IMR-90 (cell line): ENCODE data around the gene PRRG2. TPM values are rescaled to one million over a fixed set of nuclear protein-coding genes. Genes with fewer than 3 reads are reported as not detected.

Experiments
- ATAC-seq: fragments of 200-7000 bp; cut with Tn5 transposase; 2 replicates; pipeline ENCODE4 v1.9.1; 2020; ENCODE audit warnings: low read depth, mild to moderate bottlenecking, moderate library complexity
- BruUV-seq: library from RNA; stranded (reverse); fragments of 400-500 nt; replicated peaks from 2 replicates; lab custom pipeline; 2021; lab: Mats Ljungman, UMichigan
- CTCF ChIA-PET: fragments of 300-600 bp; formaldehyde crosslinking; extraction: SDS; loops from one replicate; lab custom pipeline; 2021; ENCODE audit warnings: antibody characterized with exemption; lab: Yijun Ruan, JAX
- POLR2A ChIA-PET: fragments of 300-600 bp; sonication (Branson Sonifier 250); formaldehyde crosslinking; loops from one replicate; lab custom pipeline; 2022; ENCODE audit warnings: antibody characterized with exemption; ENCODE audit not compliant: unreplicated experiment; lab: Charles Lee
- DNase-seq: peaks from one replicate; pipeline ENCODE4 v3.0.0; 2013
- H2AFZ ChIP-seq: replicated peaks from 2 replicates; pipeline ENCODE3; 2013; ENCODE audit warnings: low read length, mild to moderate bottlenecking; ENCODE audit not compliant: poor library complexity
- H2AK5ac ChIP-seq: 2 replicates; pipeline ENCODE4 v1.6.1; 2013; ENCODE audit warnings: low read depth, low read length, inconsistent platforms
- H2AK9ac ChIP-seq: replicated peaks from 2 replicates; pipeline ENCODE3; 2013; ENCODE audit warnings: mild to moderate bottlenecking, low read depth, low read length, moderate library complexity; ENCODE audit not compliant: poor library complexity
- H2BK120ac ChIP-seq: 2 replicates; pipeline ENCODE4 v1.6.1; 2013; ENCODE audit warnings: low read depth, low read length, inconsistent platforms
- H2BK15ac ChIP-seq: 3 replicates; pipeline ENCODE4 v1.6.1; 2013; ENCODE audit warnings: low read depth, low read length, inconsistent platforms
- H2BK20ac ChIP-seq: 2 replicates; pipeline ENCODE4 v1.6.1; 2013; ENCODE audit warnings: low read depth, mild to moderate bottlenecking, inconsistent platforms, low read length, moderate library complexity
- H2BK5ac ChIP-seq: 2 replicates; pipeline ENCODE4 v1.6.1; 2013; ENCODE audit warnings: mild to moderate bottlenecking, low read depth, low read length, inconsistent platforms; ENCODE audit not compliant: poor library complexity, severe bottlenecking
- H3K14ac ChIP-seq: replicated peaks from 2 replicates; pipeline ENCODE4 v1.6.1; 2013; ENCODE audit warnings: low read depth, low read length, inconsistent platforms
- H3K18ac ChIP-seq: 2 replicates; pipeline ENCODE4 v1.6.1; 2013; ENCODE audit warnings: low read depth, low read length, control low read depth
- H3K23ac ChIP-seq: 2 replicates; pipeline ENCODE4 v1.6.1; 2013; ENCODE audit warnings: low read depth, low read length, inconsistent platforms
- H3K27ac ChIP-seq: 2 replicates; pipeline ENCODE4 v1.5.1; 2013; ENCODE audit warnings: mild to moderate bottlenecking, control low read depth, low read length; ENCODE audit not compliant: insufficient read depth
- H3K27me3 ChIP-seq: 2 replicates; pipeline ENCODE4 v1.6.1; 2013; ENCODE audit warnings: low read length; ENCODE audit not compliant: control insufficient read depth, insufficient read depth
- H3K36me3 ChIP-seq: 2 replicates; pipeline ENCODE4 v1.6.1; 2013; ENCODE audit warnings: low read length, mixed read lengths; ENCODE audit not compliant: control insufficient read depth, insufficient read depth
- H3K4ac ChIP-seq: 2 replicates; pipeline ENCODE4 v1.6.1; 2013; ENCODE audit warnings: low read depth, low read length, inconsistent platforms
- H3K4me1 ChIP-seq: 2 replicates; pipeline ENCODE4 v1.6.1; 2013; ENCODE audit warnings: low read length, mixed read lengths; ENCODE audit not compliant: control insufficient read depth, insufficient read depth
- H3K4me2 ChIP-seq: 2 replicates; pipeline ENCODE4 v1.6.1; 2013; ENCODE audit warnings: low read depth, mild to moderate bottlenecking, control low read depth, low read length, moderate library complexity
- H3K4me3 ChIP-seq: 2 replicates; pipeline ENCODE4 v1.5.1; 2013; ENCODE audit warnings: low read depth, mild to moderate bottlenecking, control low read depth, low read length, moderate library complexity; ENCODE audit not compliant: insufficient read depth
- H3K56ac ChIP-seq: 2 replicates; pipeline ENCODE4 v1.6.1; 2013; ENCODE audit warnings: low read length, inconsistent platforms; ENCODE audit not compliant: insufficient read depth; ENCODE audit errors: extremely low read depth
- H3K79me1 ChIP-seq, 2 experiments: 2 replicates each; pipeline ENCODE4 v1.6.1; 2013; ENCODE audit warnings: low read length in 2 of 2, inconsistent platforms in 1 of 2, low read depth in 1 of 2
- H3K9ac ChIP-seq: 2 replicates; pipeline ENCODE4 v1.6.1; 2013; ENCODE audit warnings: low read depth, low read length, control low read depth
- H3K9me1 ChIP-seq: 2 replicates; pipeline ENCODE4 v1.6.1; 2013; ENCODE audit warnings: low read length, inconsistent platforms; ENCODE audit not compliant: insufficient read depth
- H3K9me3 ChIP-seq: 2 replicates; pipeline ENCODE4 v1.6.1; 2013; ENCODE audit warnings: low read length; ENCODE audit not compliant: control insufficient read depth, insufficient read depth
- H4K20me1 ChIP-seq: 2 replicates; pipeline ENCODE4 v1.6.1; 2013; ENCODE audit warnings: low read length, inconsistent platforms; ENCODE audit not compliant: insufficient read depth
- H4K5ac ChIP-seq: 2 replicates; pipeline ENCODE4 v1.6.1; 2013; ENCODE audit warnings: mild to moderate bottlenecking, low read depth, low read length, control low read depth
- H4K8ac ChIP-seq, 2 experiments: 2 replicates each; pipeline ENCODE4 v1.6.1; 2013; ENCODE audit warnings: low read depth in 2 of 2, low read length in 2 of 2, control low read depth in 1 of 2, inconsistent platforms in 1 of 2
- H4K91ac ChIP-seq: 2 replicates; pipeline ENCODE4 v1.6.1; 2013; ENCODE audit warnings: low read depth, low read length, inconsistent platforms; ENCODE audit not compliant: insufficient read depth
- BHLHE40 ChIP-seq: fragments of 150-350 bp; IDR thresholded peaks from 2 replicates; pipeline ENCODE4 v1.6.1; 2016; ENCODE audit warnings: mild to moderate bottlenecking, low read depth, low read length
- CEBPB ChIP-seq: IDR thresholded peaks from 2 replicates; pipeline ENCODE4 v1.6.1; 2012; ENCODE audit warnings: low read depth, low read length, improper control_type of control experiment
- FOS ChIP-seq: fragments of 150-350 bp; IDR thresholded peaks from 2 replicates; pipeline ENCODE4 v1.6.1; 2016; ENCODE audit warnings: low read depth, low read length
- MAFK ChIP-seq: IDR thresholded peaks from 2 replicates; pipeline ENCODE4 v1.6.1; 2012; ENCODE audit warnings: low read depth, low read length, improper control_type of control experiment
- MAZ ChIP-seq: IDR thresholded peaks from 2 replicates; pipeline ENCODE4 v1.6.1; 2012; ENCODE audit warnings: low read depth, mild to moderate bottlenecking, low read length, improper control_type of control experiment, moderate library complexity, borderline replicate concordance
- MXI1 ChIP-seq: IDR thresholded peaks from 2 replicates; pipeline ENCODE4 v1.6.1; 2012; ENCODE audit warnings: low read depth, mild to moderate bottlenecking, low read length, moderate library complexity, borderline replicate concordance
- NFE2L2 ChIP-seq: fragments of 150-350 bp; IDR thresholded peaks from 2 replicates; pipeline ENCODE4 v1.6.1; 2016; ENCODE audit warnings: low read depth, mild to moderate bottlenecking, low read length
- POLR2A ChIP-seq: IDR thresholded peaks from 2 replicates; pipeline ENCODE4 v1.6.1; 2012; ENCODE audit warnings: mild to moderate bottlenecking, low read depth, low read length
- RAD21 ChIP-seq: IDR thresholded peaks from 2 replicates; pipeline ENCODE4 v1.6.1; 2012; ENCODE audit warnings: low read length, improper control_type of control experiment
- RCOR1 ChIP-seq: IDR thresholded peaks from 2 replicates; pipeline ENCODE4 v1.6.1; 2012; ENCODE audit warnings: mild to moderate bottlenecking, low read length, improper control_type of control experiment; ENCODE audit not compliant: insufficient replicate concordance
- RFX5 ChIP-seq: IDR thresholded peaks from 2 replicates; pipeline ENCODE4 v1.8.0; 2012; ENCODE audit warnings: low read depth, mild to moderate bottlenecking, low read length, moderate library complexity
- SMC3 ChIP-seq: fragments of 150-350 bp; IDR thresholded peaks from 2 replicates; pipeline ENCODE4 v1.6.1; 2016; ENCODE audit warnings: low read depth, mild to moderate bottlenecking, antibody characterized with exemption, low read length, moderate library complexity
- WGBS, 2 experiments: methylation state at CpG; one replicate each; pipeline versions ENCODE4 v1.1.5 to v1.1.7; 2013; ENCODE audit warnings: missing lambda C conversion rate in 2 of 2; ENCODE audit not compliant: insufficient read length in 1 of 2; ENCODE audit errors: extremely low coverage in 2 of 2; 5-methylcytosine and 5-hydroxymethylcytosine counted together
- dilution Hi-C: fragments of 300-500 bp; cut with HindIII; formaldehyde crosslinking; loops from one replicate; pipeline ENCODE4 v1.14.3; 2018; ENCODE audit warnings: low sequenced_read_pairs; ENCODE audit not compliant: unreplicated experiment
- in situ Hi-C: fragments of 300-500 bp; cut with MboI; formaldehyde crosslinking; loops from 3 replicates; pipeline ENCODE4 v1.14.3; 2019; ENCODE audit warnings: low sequenced_read_pairs, inconsistent platforms, mixed read lengths
- intact Hi-C: fragments of 100-400 bp; cut with micrococcal nuclease; formaldehyde crosslinking; loops from 2 replicates; pipeline ENCODE4 v1.10.0; 2022
- polyA plus RNA-seq, 3 experiments: library from polyadenylated mRNA; depleted of rRNA; stranded (reverse); fragments of >200 nt; gene quantifications; 2 replicates each; pipeline ENCODE4 v1.2.3, GENCODE V29; 2012; ENCODE audit warnings: low replicate concordance in 1 of 3
- total RNA-seq: library from RNA; depleted of rRNA; stranded (reverse); fragments of >200 nt; gene quantifications from 2 replicates; pipeline ENCODE4 v1.2.3, GENCODE V29; 2012
- TF ChIP-seq, protein P1 (sequence below): fragments of 150-350 bp; IDR thresholded peaks from 2 replicates; pipeline ENCODE4 v1.6.1; 2016; ENCODE audit warnings: low read depth, mild to moderate bottlenecking, low read length, moderate library complexity, borderline replicate concordance
- TF ChIP-seq, protein P2 (sequence below): fragments of 150-350 bp; IDR thresholded peaks from 2 replicates; pipeline ENCODE4 v1.6.1; 2017; ENCODE audit warnings: mild to moderate bottlenecking, antibody characterized with exemption, low read length, low read depth

The PRRG2 gene
- total and polyA plus RNA-seq, 2 of the 4 experiments (the other 2 are of a cell fraction) = 0.14 to 0.54 TPM

DNA sequence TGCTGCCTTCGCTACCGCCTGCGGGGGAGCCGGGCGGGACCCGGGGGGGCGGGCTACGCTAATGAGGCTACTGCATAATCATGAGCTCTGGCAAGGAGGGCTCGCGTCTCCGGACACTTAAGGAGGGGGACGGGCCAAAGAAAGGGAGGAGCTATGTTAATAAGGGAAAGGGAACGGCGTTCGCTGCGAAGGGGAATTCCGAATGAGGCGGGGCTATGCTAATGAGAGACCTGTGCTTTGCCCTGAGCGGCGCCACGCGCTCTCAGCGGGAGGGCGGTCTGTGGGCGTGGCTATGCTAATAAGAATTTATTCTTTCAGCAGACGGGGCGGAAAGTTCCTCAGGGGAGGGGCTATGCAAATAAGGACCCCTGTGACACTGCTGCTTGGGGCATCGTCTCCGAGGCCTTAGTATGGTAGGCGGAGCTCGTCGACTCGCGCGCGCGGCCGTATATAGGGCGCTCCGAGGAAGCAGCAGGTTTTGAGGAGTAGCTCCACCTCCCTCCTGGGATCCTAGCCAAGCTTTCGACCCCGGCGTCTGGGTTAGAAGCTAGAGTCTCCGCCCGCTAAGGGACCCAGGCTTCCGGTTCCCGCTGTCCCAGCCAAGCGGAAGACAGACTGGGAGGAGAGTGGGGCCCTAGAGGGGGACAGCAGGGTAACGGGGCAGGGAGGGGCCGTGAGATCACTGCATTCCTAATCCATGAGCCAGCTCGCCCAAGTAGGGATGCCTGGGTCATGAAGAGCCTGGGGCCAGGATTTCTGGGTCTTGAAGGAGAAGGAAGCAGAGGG, 59.2 kb downstream of the PRRG2 start, which contains the start of gene RRAS:
RRAS (minus strand) TSS at position 31 of the 786 bp plus-strand sequence. CDS start 45 bp downstream, outside the sequence.
- intact Hi-C loops (loop anchor here (2.0 kb wide), 2 partner anchors 36 to 50 kb away; partner anchors contain the start of genes PRMT1 and PRR12), dilution Hi-C loops (no loop called here), in situ Hi-C loops (no loop called here)
- DNase-seq = peak; percentile 100
- H3K4me2 ChIP-seq = peak within 1 kb of the TSS; percentile 91
- peak within 1 kb of the TSS; percentile 99 for H3K27ac ChIP-seq
- H2BK5ac ChIP-seq = peak within 1 kb of the TSS; percentile 97
- peaks cover 7% of the 10 kb centered on the region for H3K4me1 ChIP-seq
- CTCF ChIA-PET = interaction anchor here (0.5 to 2.5 kb wide), 6 partner anchors 9 to 173 kb away, joined by 3 to 7 read pairs (median 4); partner anchors contain the start of gene FUZ
- H3K9ac ChIP-seq = peak within 1 kb of the TSS; percentile 97
- H3K9me3 ChIP-seq = no peaks in the 10 kb centered on the region
- H3K14ac ChIP-seq = peak within 1 kb of the TSS; percentile 99
- no TSS peak for BruUV-seq
- peak within 1 kb of the TSS; percentile 96 for H3K23ac ChIP-seq
- H3K79me1 ChIP-seq = peaks cover 30 to 68% of the 10 kb centered on the region in 2 experiments; a peak in 3 of 4 replicates
- H3K4ac ChIP-seq = peak within 1 kb of the TSS; percentile 99
- peaks cover 19% of the 10 kb centered on the region for H4K20me1 ChIP-seq
- peak within 1 kb of the TSS; percentile 65 for H3K4me3 ChIP-seq
- ATAC-seq = peak; percentile 69
- WGBS, 2 experiments = 0% methylated on average over 19 of the region's 51 CpGs; no CpG with 5 or more reads in 1 of the 2 experiments
- H2BK120ac ChIP-seq = peak within 1 kb of the TSS; percentile 94
- H3K18ac ChIP-seq = peak within 1 kb of the TSS; percentile 97
- peak within 1 kb of the TSS; percentile 97 to 98 for H4K8ac ChIP-seq
- H3K36me3 ChIP-seq = peaks cover 10% of the 10 kb centered on the region
- H2AFZ ChIP-seq = peak within 1 kb of the TSS; percentile 73
- H3K27me3 ChIP-seq = no peaks in the 10 kb centered on the region
- peak within 1 kb of the TSS; percentile 100 for H2AK9ac ChIP-seq
- peak within 1 kb of the TSS; percentile 100 for H2AK5ac ChIP-seq
- peak within 1 kb of the TSS; percentile 99 for H3K56ac ChIP-seq
- peak within 1 kb of the TSS; percentile 85 for H2BK20ac ChIP-seq
- POLR2A ChIA-PET = interaction anchor here (0.6 to 1.1 kb wide), 6 partner anchors 15 to 210 kb away, joined by 3 to 9 read pairs (median 5); no protein-coding TSS in a partner anchor
- peaks cover 8% of the 10 kb centered on the region; the same call in 1 of the 2 replicates for H3K9me1 ChIP-seq
- peak within 1 kb of the TSS; percentile 98 for H4K91ac ChIP-seq
- peak within 1 kb of the TSS; percentile 78; the same call in 2 of the 3 replicates for H2BK15ac ChIP-seq
- H4K5ac ChIP-seq = peak within 1 kb of the TSS; percentile 98
- TF ChIP-seq SMC3 (no peak), BHLHE40 (no peak), POLR2A (no peak; the same call in none of the 2 replicates), MXI1 (no peak; the same call in 1 of the 2 replicates), NFE2L2 (0 out of 2 replicates have a peak, but pooled peaks have one; percentile 5), MAFK (0 out of 2 replicates have a peak, but pooled peaks have one; percentile 8), RFX5 (peak; percentile 5; the same call in 1 of the 2 replicates), FOS (peak; percentile 89), CEBPB (no peak), RCOR1 (peak; percentile 62), MAZ (peak; percentile 95), RAD21 (no peak)
- TF ChIP-seq, protein P1, sequence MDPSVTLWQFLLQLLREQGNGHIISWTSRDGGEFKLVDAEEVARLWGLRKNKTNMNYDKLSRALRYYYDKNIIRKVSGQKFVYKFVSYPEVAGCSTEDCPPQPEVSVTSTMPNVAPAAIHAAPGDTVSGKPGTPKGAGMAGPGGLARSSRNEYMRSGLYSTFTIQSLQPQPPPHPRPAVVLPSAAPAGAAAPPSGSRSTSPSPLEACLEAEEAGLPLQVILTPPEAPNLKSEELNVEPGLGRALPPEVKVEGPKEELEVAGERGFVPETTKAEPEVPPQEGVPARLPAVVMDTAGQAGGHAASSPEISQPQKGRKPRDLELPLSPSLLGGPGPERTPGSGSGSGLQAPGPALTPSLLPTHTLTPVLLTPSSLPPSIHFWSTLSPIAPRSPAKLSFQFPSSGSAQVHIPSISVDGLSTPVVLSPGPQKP = 0 out of 2 replicates have a peak, but pooled peaks have one; percentile 38
- TF ChIP-seq, protein P2, sequence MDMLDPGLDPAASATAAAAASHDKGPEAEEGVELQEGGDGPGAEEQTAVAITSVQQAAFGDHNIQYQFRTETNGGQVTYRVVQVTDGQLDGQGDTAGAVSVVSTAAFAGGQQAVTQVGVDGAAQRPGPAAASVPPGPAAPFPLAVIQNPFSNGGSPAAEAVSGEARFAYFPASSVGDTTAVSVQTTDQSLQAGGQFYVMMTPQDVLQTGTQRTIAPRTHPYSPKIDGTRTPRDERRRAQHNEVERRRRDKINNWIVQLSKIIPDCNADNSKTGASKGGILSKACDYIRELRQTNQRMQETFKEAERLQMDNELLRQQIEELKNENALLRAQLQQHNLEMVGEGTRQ = peak; percentile 37; the same call in 1 of the 2 replicates
